RWPE2 (cell line): ENCODE measurements around the gene EIF1.

Experiments
- ATAC-seq: fragments of 200-7000 bp; cut with Tn5 transposase; 3 replicates; pipeline ENCODE4 v1.9.1; 2021; ENCODE audit warnings: low read depth
- DNase-seq: peaks from one replicate; pipeline ENCODE4 v3.0.0-alpha.2; 2020; ENCODE audit warnings: low spot score
- H3K27ac ChIP-seq: fragments of 450-650 bp; 2 replicates; pipeline ENCODE4 v1.5.1; 2017; ENCODE audit warnings: mild to moderate bottlenecking; ENCODE audit not compliant: poor library complexity, severe bottlenecking
- H3K27me3 ChIP-seq: fragments of 250-450 bp; sonication (Bioruptor Pico); 2 replicates; pipeline ENCODE4 v1.5.1; 2021; ENCODE audit warnings: mild to moderate bottlenecking, moderate library complexity; ENCODE audit not compliant: insufficient read depth, poor library complexity, severe bottlenecking
- H3K36me3 ChIP-seq: fragments of 250-450 bp; sonication (Bioruptor Pico); 2 replicates; pipeline ENCODE4 v1.5.1; 2020; ENCODE audit warnings: low read depth, mild to moderate bottlenecking, moderate library complexity
- H3K4me1 ChIP-seq: fragments of 250-450 bp; sonication (Bioruptor Pico); 2 replicates; pipeline ENCODE4 v1.5.1; 2021; ENCODE audit warnings: mild to moderate bottlenecking, moderate library complexity; ENCODE audit not compliant: insufficient read depth, poor library complexity, severe bottlenecking
- H3K4me3 ChIP-seq: fragments of 250-450 bp; sonication (Bioruptor Pico); 2 replicates; pipeline ENCODE4 v1.5.1; 2021; ENCODE audit warnings: mild to moderate bottlenecking, moderate library complexity; ENCODE audit not compliant: severe bottlenecking
- H3K9me3 ChIP-seq: fragments of 250-450 bp; sonication (Bioruptor Pico); 2 replicates; pipeline ENCODE4 v1.5.1; 2021; ENCODE audit warnings: mild to moderate bottlenecking, moderate library complexity; ENCODE audit not compliant: severe bottlenecking
- TF ChIP-seq, protein P1 (sequence below): fragments of 450-650 bp; IDR thresholded peaks from one replicate; pipeline ENCODE4 v1.5.1; 2017; ENCODE audit warnings: mild to moderate bottlenecking, moderate library complexity; ENCODE audit not compliant: poor library complexity, severe bottlenecking

Gene EIF1

DNA sequence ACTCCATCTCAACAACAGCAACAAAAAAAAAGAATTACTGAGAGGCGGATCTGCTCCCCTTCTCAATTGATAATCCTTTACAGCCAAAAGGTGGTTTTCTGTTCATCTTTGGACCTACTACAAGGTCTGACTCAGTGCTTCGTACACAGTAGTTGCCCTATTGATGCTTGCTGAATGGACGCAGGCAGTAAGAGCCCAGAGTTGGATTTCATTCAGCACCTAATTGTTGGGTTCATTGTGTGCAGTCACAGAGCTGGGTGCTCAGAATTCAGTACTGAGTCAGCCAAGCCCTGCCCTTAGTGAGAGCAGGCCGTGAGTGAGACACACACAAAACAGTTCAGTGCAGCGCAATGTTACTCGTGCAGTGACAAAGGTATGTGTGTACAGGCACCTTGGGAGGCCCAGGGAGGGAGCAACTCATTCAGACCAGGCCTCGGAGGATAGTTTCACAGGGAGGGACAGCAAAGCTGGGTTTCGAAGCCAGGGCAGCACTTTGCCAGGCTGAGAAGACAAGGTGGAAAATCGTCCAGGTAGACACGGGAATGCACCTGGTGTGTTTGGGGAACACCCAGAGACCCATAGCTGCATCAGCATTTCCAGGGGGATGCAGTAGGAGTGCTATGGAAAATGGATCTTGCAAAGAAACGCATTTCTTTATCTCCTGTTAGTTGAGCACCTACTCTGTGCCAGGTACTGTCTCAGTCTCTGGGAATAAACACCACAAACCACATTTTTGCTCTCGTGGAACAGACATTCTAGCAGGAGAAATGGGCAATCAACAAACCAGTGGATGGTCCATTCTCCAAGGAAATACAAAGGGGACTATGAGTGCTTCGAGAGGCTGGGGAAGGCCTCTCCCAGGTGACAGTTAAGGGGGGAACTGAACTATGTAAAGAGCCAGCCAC is 46.2 kb upstream of the EIF1 start:
- peak; percentile 22 for DNase-seq
- Histone ChIP-seq H3K9me3 (no peaks in the 10 kb centered on the region), H3K27ac (no peak overlapping the region), H3K4me1 (no peaks in the 10 kb centered on the region), H3K36me3 (no peaks in the 10 kb centered on the region), H3K4me3 (no peak overlapping the region), H3K27me3 (no peaks in the 10 kb centered on the region)
- ATAC-seq: peak; percentile 47; the same call in 1 of the 3 replicates
- TF ChIP-seq, protein P1, sequence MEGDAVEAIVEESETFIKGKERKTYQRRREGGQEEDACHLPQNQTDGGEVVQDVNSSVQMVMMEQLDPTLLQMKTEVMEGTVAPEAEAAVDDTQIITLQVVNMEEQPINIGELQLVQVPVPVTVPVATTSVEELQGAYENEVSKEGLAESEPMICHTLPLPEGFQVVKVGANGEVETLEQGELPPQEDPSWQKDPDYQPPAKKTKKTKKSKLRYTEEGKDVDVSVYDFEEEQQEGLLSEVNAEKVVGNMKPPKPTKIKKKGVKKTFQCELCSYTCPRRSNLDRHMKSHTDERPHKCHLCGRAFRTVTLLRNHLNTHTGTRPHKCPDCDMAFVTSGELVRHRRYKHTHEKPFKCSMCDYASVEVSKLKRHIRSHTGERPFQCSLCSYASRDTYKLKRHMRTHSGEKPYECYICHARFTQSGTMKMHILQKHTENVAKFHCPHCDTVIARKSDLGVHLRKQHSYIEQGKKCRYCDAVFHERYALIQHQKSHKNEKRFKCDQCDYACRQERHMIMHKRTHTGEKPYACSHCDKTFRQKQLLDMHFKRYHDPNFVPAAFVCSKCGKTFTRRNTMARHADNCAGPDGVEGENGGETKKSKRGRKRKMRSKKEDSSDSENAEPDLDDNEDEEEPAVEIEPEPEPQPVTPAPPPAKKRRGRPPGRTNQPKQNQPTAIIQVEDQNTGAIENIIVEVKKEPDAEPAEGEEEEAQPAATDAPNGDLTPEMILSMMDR: no peak

DNA sequence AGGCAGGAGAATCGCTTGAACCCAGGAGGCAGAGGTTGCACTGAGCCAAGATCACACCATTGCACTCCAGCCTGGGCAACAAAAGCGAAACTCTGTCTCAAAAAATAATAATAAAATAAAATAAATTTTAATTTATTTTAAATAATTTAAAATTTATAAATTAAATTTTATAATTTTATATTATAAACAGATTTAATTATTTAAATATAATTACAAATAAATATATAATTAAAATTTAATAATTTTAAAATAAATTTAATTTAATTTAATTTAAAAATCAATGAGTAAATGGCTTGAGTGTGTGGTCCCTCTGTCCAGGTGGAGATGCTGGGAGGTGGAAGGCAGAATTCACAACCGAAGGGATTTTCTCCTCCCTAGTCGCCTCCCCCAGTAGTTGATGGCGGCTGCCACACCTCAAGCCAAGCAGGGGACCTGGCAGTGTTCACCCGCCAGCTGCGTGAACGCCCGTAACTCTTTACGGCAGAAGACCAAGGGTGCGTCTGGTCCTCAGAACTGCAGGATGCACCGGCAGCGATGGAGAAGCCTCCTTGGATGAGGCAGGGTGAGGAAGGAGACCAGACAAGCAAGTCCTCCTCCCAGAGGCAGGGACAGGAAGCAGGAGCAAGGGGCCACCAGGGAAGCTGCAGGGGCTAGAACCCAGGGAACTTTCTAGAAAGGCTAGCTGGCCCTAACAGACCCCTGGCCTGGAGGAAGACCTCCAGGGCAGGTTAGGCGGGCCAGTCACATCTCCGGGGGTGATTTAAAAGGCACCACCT is 41.5 kb upstream of the EIF1 start:
- TF ChIP-seq, protein P1: no peak
- Histone ChIP-seq H3K27ac (peak overlapping the region; percentile 99), H3K4me3 (no peak overlapping the region), H3K36me3 (no peaks in the 10 kb centered on the region), H3K9me3 (no peaks in the 10 kb centered on the region), H3K4me1 (peaks cover 25% of the 10 kb centered on the region), H3K27me3 (no peaks in the 10 kb centered on the region)
- ATAC-seq: no peak
- peak; percentile 51 for DNase-seq

DNA sequence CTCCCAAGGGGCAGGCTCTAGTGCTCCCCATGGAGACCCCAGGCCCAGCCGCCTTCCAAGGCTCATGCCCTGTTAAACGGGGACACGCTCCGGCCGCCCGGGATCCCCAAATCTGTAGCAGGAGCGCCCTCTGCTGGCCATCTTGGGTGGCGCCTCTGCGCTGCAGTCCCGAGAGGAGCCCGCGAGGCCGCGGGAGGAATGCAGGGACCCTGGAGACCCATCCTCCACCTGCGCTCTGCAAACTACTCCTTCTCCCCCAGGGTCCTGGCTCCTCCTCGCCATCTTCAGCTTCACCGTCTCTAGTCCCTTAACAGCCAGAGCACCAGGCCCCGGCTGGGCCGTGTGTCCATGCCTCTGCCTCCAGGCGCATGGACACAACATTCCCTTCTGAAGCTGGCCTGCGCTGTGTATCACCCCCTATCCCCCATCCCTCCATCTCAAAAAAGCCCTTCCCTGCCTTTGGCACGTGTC is 40.7 kb upstream of the EIF1 start:
- DNase-seq (no peak), ATAC-seq (peak; percentile 40)
- peak overlapping the region; percentile 99 for H3K27ac ChIP-seq
- no peaks in the 10 kb centered on the region for H3K9me3 ChIP-seq
- TF ChIP-seq, protein P1: peak; percentile 82
- no peaks in the 10 kb centered on the region for H3K27me3 ChIP-seq
- peaks cover 32% of the 10 kb centered on the region for H3K4me1 ChIP-seq
- H3K36me3 ChIP-seq: no peaks in the 10 kb centered on the region
- no peak overlapping the region for H3K4me3 ChIP-seq

DNA sequence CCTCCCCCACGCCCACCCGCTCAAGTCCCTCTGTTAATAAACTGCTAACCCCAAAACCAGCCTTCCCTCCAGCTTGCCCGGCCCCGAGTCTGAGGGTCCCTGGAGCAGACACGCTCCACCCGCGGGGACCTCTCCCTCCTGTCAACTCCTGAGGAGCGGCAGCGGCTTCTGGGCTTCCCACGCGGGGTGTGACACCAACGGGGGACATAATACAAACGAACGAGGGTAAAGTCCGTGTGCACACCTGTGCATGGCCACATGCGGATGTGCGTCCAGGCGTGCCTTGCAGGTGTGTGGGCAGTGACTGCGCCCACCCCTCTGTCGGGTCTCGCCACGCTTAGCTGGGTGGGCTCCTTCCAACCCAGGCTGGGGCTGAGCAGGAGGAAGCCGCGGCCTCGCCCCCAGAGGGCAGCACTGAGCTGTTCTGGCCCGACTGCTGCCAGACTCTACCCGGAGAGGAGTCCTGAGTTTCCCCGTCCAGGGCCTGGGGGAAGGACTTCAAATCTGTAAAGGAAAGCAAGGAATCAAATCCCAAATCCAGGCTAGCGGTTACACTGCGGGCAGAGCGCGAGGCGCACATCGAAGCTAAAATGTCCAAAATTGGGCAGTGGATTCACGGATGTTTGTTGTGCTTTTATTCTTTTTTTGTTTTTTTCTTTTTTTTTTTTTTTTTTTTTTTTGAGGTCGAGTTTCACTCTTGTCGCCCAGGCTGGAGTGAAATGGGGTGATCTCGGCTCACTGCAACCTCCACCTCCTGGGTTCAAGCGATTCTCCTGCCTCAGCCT is 40.1 kb upstream of the EIF1 start:
- peak overlapping the region; percentile 99 for H3K27ac ChIP-seq
- no peaks in the 10 kb centered on the region for H3K27me3 ChIP-seq
- no peaks in the 10 kb centered on the region for H3K36me3 ChIP-seq
- TF ChIP-seq, protein P1: peak; percentile 88
- H3K4me3 ChIP-seq: no peak overlapping the region
- ATAC-seq (peak; percentile 65), DNase-seq (no peak)
- no peaks in the 10 kb centered on the region for H3K9me3 ChIP-seq
- peaks cover 39% of the 10 kb centered on the region for H3K4me1 ChIP-seq
